Umbilical cord (tissue), 2 donors: ENCODE measurements around the gene SKA1. TPM values are rescaled to one million over a fixed set of nuclear protein-coding genes. Genes with fewer than 3 reads are reported as not detected.
"Not testable (repeated sequence)": the region's sequence is repeated elsewhere in the genome, so short reads cannot be mapped to it uniquely, and the experiment has no call there.

Source experiments
- DNase-seq: peaks from one replicate; pipeline ENCODE4 v3.0.0-alpha.2; 2015; ENCODE audit warnings: low spot score
- total RNA-seq: library from RNA; depleted of rRNA; stranded (reverse); fragments of >200 nt; gene quantifications from one replicate; pipeline ENCODE4 v1.2.3, GENCODE V29; 2014; ENCODE audit warnings: low replicate concordance; ENCODE audit not compliant: insufficient read depth

The SKA1 gene
- total RNA-seq, 1 donor from 2014 or later, result 2.9 TPM

GRCh38 chr18:50428531-50429206 is 53.8 kb downstream of the SKA1 start:
- no peak for DNase-seq

GRCh38 chr18:50429207-50429948 is 54.5 kb downstream of the SKA1 start:
- DNase-seq, result peak; percentile 30

GRCh38 chr18:50432915-50433314 is 58.1 kb downstream of the SKA1 start:
- DNase-seq, result no peak

- not testable (repeated sequence) for DNase-seq
Observed at GRCh38 chr18:50436742-50437141, 61.9 kb downstream of the SKA1 start.

- no peak for DNase-seq
Observed at GRCh38 chr18:50439460-50440015, 64.7 kb downstream of the SKA1 start.

GRCh38 chr18:50441016-50441415 is 66.2 kb downstream of the SKA1 start:
- no peak for DNase-seq

- DNase-seq, result no peak
Observed at GRCh38 chr18:50441501-50441900, 66.7 kb downstream of the SKA1 start.

Other genes with a start within 250 kb of the SKA1 start
- gene MYO5B, start 179.9 kb upstream of the SKA1 start, total RNA-seq, result 7.0 TPM
- 0.96 TPM for gene CFAP53, start 108.6 kb upstream of the SKA1 start, total RNA-seq
- 34.9 TPM for gene MBD1, start 93.5 kb upstream of the SKA1 start, total RNA-seq
- 19.0 TPM for gene CXXC1, start 87.4 kb upstream of the SKA1 start, total RNA-seq
- gene MAPK4, start 185.0 kb downstream of the SKA1 start, total RNA-seq, result 7.9 TPM